Neuronal stem cell (in vitro differentiated cells): ENCODE measurements around the gene UBE2J2.
A peak's percentile ranks its signal among the peaks of the same experiment; 100 is the strongest.

Experiments used
- DNase-seq: peaks from one replicate; pipeline ENCODE4 v3.0.0-alpha.2; 2013; ENCODE audit warnings: low spot score
- H2AFZ ChIP-seq: one replicate; pipeline ENCODE4 v1.6.1; 2013; ENCODE audit warnings: mild to moderate bottlenecking, low read length, inconsistent platforms
- H2AK5ac ChIP-seq: 2 replicates; pipeline ENCODE4 v1.6.1; 2013; ENCODE audit warnings: low read depth, mild to moderate bottlenecking, inconsistent platforms, low read length, moderate library complexity, mixed read lengths
- H2BK120ac ChIP-seq: 2 replicates; pipeline ENCODE4 v1.6.1; 2013; ENCODE audit warnings: low read depth, mild to moderate bottlenecking, inconsistent platforms, low read length, moderate library complexity, mixed read lengths
- H2BK12ac ChIP-seq: one replicate; pipeline ENCODE4 v1.6.1; 2013; ENCODE audit warnings: low read length, inconsistent platforms
- H2BK15ac ChIP-seq: 2 replicates; pipeline ENCODE4 v1.6.1; 2013; ENCODE audit warnings: mild to moderate bottlenecking, low read length, inconsistent platforms, mixed read lengths
- H2BK5ac ChIP-seq: one replicate; pipeline ENCODE4 v1.6.1; 2013; ENCODE audit warnings: inconsistent platforms, mild to moderate bottlenecking, low read length, moderate library complexity
- H3K14ac ChIP-seq: one replicate; pipeline ENCODE4 v1.6.1; 2013; ENCODE audit warnings: low read length, inconsistent platforms
- H3K18ac ChIP-seq: 2 replicates; pipeline ENCODE4 v1.6.1; 2013; ENCODE audit warnings: low read length, inconsistent platforms
- H3K23ac ChIP-seq: 2 replicates; pipeline ENCODE4 v1.6.1; 2013; ENCODE audit warnings: low read depth, mild to moderate bottlenecking, mixed read lengths, low read length, inconsistent platforms; ENCODE audit not compliant: poor library complexity
- H3K27ac ChIP-seq: replicated peaks from 3 replicates; pipeline ENCODE4 v1.5.1; 2013; ENCODE audit warnings: low read length, inconsistent platforms
- H3K27me3 ChIP-seq, 3 experiments: 2 replicates each; pipeline ENCODE4 v1.6.1; 2013; ENCODE audit warnings: low read length in 3 of 3, mild to moderate bottlenecking in 2 of 3, inconsistent platforms in 1 of 3, low read depth in 1 of 3, mixed read lengths in 1 of 3, moderate library complexity in 1 of 3; ENCODE audit not compliant: control insufficient read depth in 3 of 3, insufficient read depth in 3 of 3
- H3K36me3 ChIP-seq, 2 donors: replicated peaks in 1 of 2; 2 replicates each; pipeline ENCODE4 v1.6.1; 2013; ENCODE audit warnings: low read length in 2 of 2; ENCODE audit not compliant: control insufficient read depth in 2 of 2, insufficient read depth in 2 of 2
- H3K4ac ChIP-seq: 2 replicates; pipeline ENCODE4 v1.6.1; 2013; ENCODE audit warnings: inconsistent platforms, mild to moderate bottlenecking, low read length, moderate library complexity
- H3K4me1 ChIP-seq, 2 donors: 1 replicate in 1 of 2; 2 replicates in 1 of 2; pipeline ENCODE4 v1.6.1; 2013; ENCODE audit warnings: low read length in 2 of 2, low read depth in 1 of 2; ENCODE audit not compliant: control insufficient read depth in 2 of 2, insufficient read depth in 1 of 2
- H3K4me2 ChIP-seq: one replicate; pipeline ENCODE4 v1.6.1; 2013; ENCODE audit warnings: mild to moderate bottlenecking, low read length, inconsistent platforms; ENCODE audit not compliant: insufficient read depth, poor library complexity, severe bottlenecking
- H3K4me3 ChIP-seq, 2 donors: 2 replicates each; pipeline ENCODE4 v1.5.1; 2013; ENCODE audit warnings: low read length in 2 of 2, mild to moderate bottlenecking in 2 of 2, inconsistent platforms in 1 of 2, moderate library complexity in 1 of 2
- H3K79me1 ChIP-seq: one replicate; pipeline ENCODE4 v1.6.1; 2013; ENCODE audit warnings: low read depth, mild to moderate bottlenecking, inconsistent platforms, low read length, moderate library complexity
- H3K9ac ChIP-seq: one replicate; pipeline ENCODE4 v1.6.1; 2013; ENCODE audit warnings: mild to moderate bottlenecking, low read depth, low read length, inconsistent platforms; ENCODE audit not compliant: poor library complexity
- H3K9me3 ChIP-seq, 2 donors: replicated peaks in 1 of 2; 2 replicates each; pipeline versions ENCODE3 to v1.6.1; 2013; ENCODE audit warnings: low read length in 2 of 2, mild to moderate bottlenecking in 2 of 2, inconsistent platforms in 1 of 2, low read depth in 1 of 2, mixed read lengths in 1 of 2, moderate library complexity in 1 of 2; ENCODE audit not compliant: control insufficient read depth in 2 of 2, insufficient read depth in 1 of 2
- H4K8ac ChIP-seq: one replicate; pipeline ENCODE4 v1.6.1; 2013; ENCODE audit warnings: low read depth, mild to moderate bottlenecking, inconsistent platforms, low read length, moderate library complexity
- H4K91ac ChIP-seq: one replicate; pipeline ENCODE4 v1.6.1; 2013; ENCODE audit warnings: low read length, low read depth, mild to moderate bottlenecking, inconsistent platforms; ENCODE audit not compliant: poor library complexity
- WGBS, 2 donors: extraction: QIAGEN DNeasy Blood & Tissue Kit; methylation state at CpG; one replicate each; pipeline ENCODE4 v1.1.7; 2013; ENCODE audit warnings: missing lambda C conversion rate in 2 of 2, mixed read lengths in 1 of 2; ENCODE audit not compliant: insufficient read length in 2 of 2, insufficient replicate concordance in 1 of 2; ENCODE audit errors: extremely low coverage in 2 of 2; 5-methylcytosine and 5-hydroxymethylcytosine counted together

Gene UBE2J2

DNA sequence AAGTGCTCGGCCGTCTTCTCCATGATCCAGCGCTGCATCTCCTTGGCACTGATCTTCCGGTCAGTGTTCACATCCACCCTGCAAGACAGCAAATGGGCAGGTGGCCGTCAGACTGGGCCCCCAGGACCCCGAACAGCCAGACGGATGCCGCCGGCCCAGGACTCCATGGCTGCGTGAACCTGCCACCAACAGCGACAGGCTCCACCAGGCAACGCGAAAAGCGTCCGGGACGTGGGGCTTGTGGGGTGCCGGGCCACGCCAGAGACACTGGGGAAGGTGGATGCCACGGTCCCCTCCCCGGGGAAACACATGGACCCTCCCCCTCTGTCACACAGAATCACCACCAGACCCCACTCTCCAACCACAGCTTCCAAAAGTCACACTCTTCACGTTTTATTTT is 49.8 kb downstream of the UBE2J2 start:
- Histone ChIP-seq H3K36me3 (peaks cover 31 to 78% of the 10 kb centered on the region in 2 donors), H3K4ac (no peak overlapping the region), H2AK5ac (no peak overlapping the region), H4K8ac (no peak overlapping the region), H3K18ac (no peak overlapping the region), H2AFZ (no peak overlapping the region), H3K27ac (no peak overlapping the region), H3K4me1 (no peaks in the 10 kb centered on the region), H3K23ac (no peak overlapping the region), H2BK5ac (no peak overlapping the region), H4K91ac (no peak overlapping the region), H3K9me3 (peaks cover 0 to 8% of the 10 kb centered on the region in 2 donors), H3K4me2 (no peak overlapping the region), H3K9ac (no peak overlapping the region), H2BK12ac (no peak overlapping the region), H3K4me3 (no peak overlapping the region), H3K14ac (no peak overlapping the region), H2BK120ac (no peak overlapping the region), H2BK15ac (no peak overlapping the region), H3K27me3 (peaks cover 0 to 3% (median 0%) of the 10 kb centered on the region in 3 experiments), H3K79me1 (peaks cover 30% of the 10 kb centered on the region)
- DNase-seq: no peak
- WGBS, 2 donors: no CpG with 5 or more reads among the region's 21 CpGs

DNA sequence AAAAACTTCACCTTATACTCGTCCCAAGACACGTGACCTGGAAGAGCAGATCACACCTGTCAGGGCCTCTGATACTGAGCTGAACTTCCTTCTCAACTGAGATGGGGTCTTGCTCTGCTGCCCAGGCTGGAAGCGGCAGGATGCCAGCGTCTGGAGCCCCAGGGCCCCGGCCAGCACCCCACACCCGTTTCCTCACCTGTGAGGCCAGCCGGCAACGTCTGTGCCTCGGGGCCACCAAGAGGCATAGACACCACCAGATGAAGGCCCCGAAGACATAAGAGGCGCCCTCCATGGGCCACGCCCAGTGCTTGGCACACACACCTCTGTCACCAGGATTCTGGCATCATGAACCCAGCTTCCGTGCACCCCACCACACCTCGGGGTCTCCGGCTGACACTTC is 50.3 kb downstream of the UBE2J2 start:
- peaks cover 31 to 78% of the 10 kb centered on the region in 2 donors for H3K36me3 ChIP-seq
- no peak overlapping the region for H3K4ac ChIP-seq
- no CpG with 5 or more reads among the region's 15 CpGs for WGBS, 2 donors

DNA sequence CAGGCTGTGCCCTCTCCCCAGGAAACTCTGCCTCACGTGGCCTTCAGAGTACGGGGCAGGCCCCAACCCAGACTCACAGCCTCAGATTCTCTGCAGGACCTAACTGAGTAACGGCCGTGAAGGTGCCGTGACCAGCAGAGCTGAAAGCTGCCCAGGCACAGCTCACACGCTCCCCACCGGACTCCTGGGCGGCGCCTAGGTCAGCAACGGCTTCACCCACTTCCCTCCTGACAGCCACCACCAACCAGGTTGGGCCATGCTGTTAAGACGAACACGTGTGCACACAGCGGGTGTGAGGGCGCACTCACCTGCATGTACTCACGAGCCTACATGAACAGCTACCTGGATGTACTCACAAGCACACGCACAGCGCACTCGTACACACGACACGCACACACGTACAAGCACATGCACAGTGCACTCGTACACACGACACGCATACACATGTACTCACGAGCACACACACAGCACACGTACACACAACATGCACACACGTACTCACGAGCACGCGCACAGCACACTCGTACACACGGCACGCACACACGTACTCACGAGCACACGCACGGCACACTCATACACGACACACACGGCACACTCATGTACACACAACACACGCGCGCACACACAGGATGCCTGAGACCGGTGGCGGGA is 51.0 kb downstream of the UBE2J2 start:
- H2BK12ac ChIP-seq: no peak overlapping the region

More for the DNA sequence above, 50.3 kb downstream of the UBE2J2 start:
- no peak overlapping the region for H2AFZ ChIP-seq
- peaks cover 0 to 3% (median 0%) of the 10 kb centered on the region in 3 experiments for H3K27me3 ChIP-seq
- no peak overlapping the region for H3K27ac ChIP-seq
- H2BK12ac ChIP-seq: no peak overlapping the region
- no peak overlapping the region for H3K18ac ChIP-seq
- H3K23ac ChIP-seq: peak overlapping the region; percentile 98
- DNase-seq: no peak
- peaks cover 0 to 8% of the 10 kb centered on the region in 2 donors for H3K9me3 ChIP-seq
- H3K9ac ChIP-seq: no peak overlapping the region
- no peak overlapping the region for H4K8ac ChIP-seq
- no peaks in the 10 kb centered on the region for H3K4me1 ChIP-seq
- H2AK5ac ChIP-seq: no peak overlapping the region
- no peak overlapping the region for H2BK5ac ChIP-seq
- no peak overlapping the region for H3K4me3 ChIP-seq
- H3K14ac ChIP-seq: no peak overlapping the region
- no peak overlapping the region for H2BK15ac ChIP-seq
- no peak overlapping the region for H2BK120ac ChIP-seq
- H3K79me1 ChIP-seq: peaks cover 27% of the 10 kb centered on the region
- H4K91ac ChIP-seq: no peak overlapping the region
- H3K4me2 ChIP-seq: no peak overlapping the region

DNA sequence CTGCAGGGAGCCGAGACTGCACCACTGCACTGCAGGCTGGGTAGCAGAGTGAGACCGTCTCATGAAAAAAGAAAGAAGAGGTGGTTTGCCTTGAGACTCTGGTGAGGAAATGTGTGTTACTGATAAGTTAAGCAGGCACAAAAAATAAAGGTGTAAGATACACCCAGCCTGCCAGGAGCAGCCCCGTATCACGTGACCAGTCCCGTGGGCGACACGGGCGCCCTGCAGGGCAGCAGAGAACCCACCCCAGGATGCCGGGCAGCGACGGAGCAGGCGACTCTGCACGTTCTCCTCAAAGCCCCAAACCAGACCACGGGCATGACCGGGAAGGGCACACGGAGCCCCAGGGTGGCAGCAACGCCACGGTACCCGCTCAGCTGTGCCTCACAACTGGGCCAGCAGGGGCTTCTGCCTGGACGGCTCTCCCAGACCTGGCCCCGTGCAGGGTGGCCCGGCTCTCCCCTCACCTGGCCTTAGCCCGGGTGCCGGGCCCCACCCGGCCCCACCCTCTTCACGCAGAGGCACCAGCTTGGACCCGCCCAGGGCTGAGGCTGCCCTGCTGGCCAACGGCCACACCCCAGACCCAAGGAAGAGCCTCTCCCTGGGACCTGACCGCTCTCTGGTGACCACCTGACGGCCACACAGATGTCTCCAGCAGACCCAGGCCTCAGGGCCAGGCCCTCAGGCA is 51.6 kb downstream of the UBE2J2 start:
- Histone ChIP-seq H3K27ac (no peak overlapping the region), H3K4me3 (no peak overlapping the region), H3K4me2 (no peak overlapping the region), H3K23ac (no peak overlapping the region), H3K79me1 (peaks cover 21% of the 10 kb centered on the region), H2AK5ac (no peak overlapping the region), H3K27me3 (peaks cover 0 to 3% (median 0%) of the 10 kb centered on the region in 3 experiments), H3K14ac (no peak overlapping the region), H3K18ac (no peak overlapping the region), H2AFZ (no peak overlapping the region), H3K4ac (no peak overlapping the region), H3K4me1 (no peaks in the 10 kb centered on the region), H2BK120ac (no peak overlapping the region), H2BK5ac (no peak overlapping the region), H2BK15ac (no peak overlapping the region), H2BK12ac (no peak overlapping the region), H4K91ac (no peak overlapping the region), H3K36me3 (peaks cover 29 to 80% of the 10 kb centered on the region in 2 donors), H4K8ac (no peak overlapping the region), H3K9ac (peak overlapping the region; percentile 9), H3K9me3 (peaks cover 0 to 8% of the 10 kb centered on the region in 2 donors)
- DNase-seq: no peak
- no CpG with 5 or more reads among the region's 30 CpGs for WGBS, 2 donors

More for the DNA sequence above, 51.0 kb downstream of the UBE2J2 start:
- no peak overlapping the region for H2BK120ac ChIP-seq
- no peak overlapping the region for H3K4me2 ChIP-seq
- H2AFZ ChIP-seq: no peak overlapping the region
- no peak overlapping the region for H4K91ac ChIP-seq
- no peak overlapping the region for H3K18ac ChIP-seq
- peak overlapping the region in 1 of 2 donors; percentile 70 for H3K4me3 ChIP-seq
- peaks cover 0 to 3% (median 0%) of the 10 kb centered on the region in 3 experiments for H3K27me3 ChIP-seq
- no peak overlapping the region for H2AK5ac ChIP-seq
- peak overlapping the region; percentile 77 for H3K9ac ChIP-seq
- no peak overlapping the region for H3K14ac ChIP-seq
- H3K36me3 ChIP-seq: peaks cover 32 to 78% of the 10 kb centered on the region in 2 donors
- WGBS, 2 donors: no CpG with 5 or more reads among the region's 44 CpGs
- no peak overlapping the region for H2BK15ac ChIP-seq
- peaks cover 23% of the 10 kb centered on the region for H3K79me1 ChIP-seq
- no peak overlapping the region for H4K8ac ChIP-seq
- no peaks in the 10 kb centered on the region for H3K4me1 ChIP-seq
- H3K27ac ChIP-seq: no peak overlapping the region
- no peak overlapping the region for H2BK5ac ChIP-seq
- DNase-seq: no peak
- peak overlapping the region; percentile 98 for H3K23ac ChIP-seq
- H3K4ac ChIP-seq: no peak overlapping the region
- H3K9me3 ChIP-seq: peaks cover 0 to 8% of the 10 kb centered on the region in 2 donors
